ENCODE measurements around the gene SYCP2L.
A peak's percentile ranks its signal among the peaks of the same experiment; 100 is the strongest.

SYCP2L gene

DNA sequence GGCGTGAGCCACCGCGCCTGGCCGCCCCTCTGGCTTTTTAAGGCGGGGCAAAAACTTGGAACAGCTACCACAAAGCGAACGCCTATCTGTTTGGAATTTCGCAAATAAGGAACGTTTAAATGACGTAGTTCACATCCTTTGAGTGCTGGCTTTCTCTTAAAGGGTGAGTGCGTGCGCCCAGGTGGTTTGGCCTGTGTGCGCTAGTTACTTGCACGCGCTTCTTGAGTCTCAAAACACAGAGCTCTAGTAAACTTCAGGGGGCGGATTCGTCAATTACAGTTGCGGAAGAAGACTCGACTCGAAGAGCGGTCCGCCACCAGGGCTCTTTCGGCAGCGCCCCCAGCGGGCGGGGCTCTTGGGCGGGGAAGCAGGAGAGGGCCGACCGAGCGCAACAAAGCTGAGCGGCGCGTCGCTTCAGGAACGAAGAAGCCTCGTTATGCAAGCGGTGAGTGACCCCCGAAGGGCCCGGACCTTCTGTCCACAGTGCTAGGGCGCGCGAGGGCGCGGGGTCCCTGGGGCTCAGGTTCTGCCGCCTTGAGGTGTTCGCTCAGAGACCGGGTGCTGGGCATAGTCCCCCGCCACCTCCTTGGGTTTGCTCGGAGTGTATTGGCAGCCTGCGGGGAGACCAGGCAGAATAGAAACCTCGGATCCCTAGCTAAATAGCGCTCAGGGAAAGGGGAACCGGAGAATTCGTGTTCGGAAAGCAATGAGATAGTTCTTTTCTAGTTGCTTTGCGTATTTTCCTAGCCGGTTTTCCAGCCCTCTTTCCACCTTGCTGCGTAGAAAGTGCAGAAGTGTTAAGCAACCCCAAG, at the start of gene SYCP2L:
Gene SYCP2L (plus strand): TSS at position 362 of the 812 bp plus-strand sequence. CDS start 75 bp downstream, at position 437.
- no peak within 1 kb of the TSS for H3K27ac ChIP-seq
- TF ChIP-seq, protein P1, sequence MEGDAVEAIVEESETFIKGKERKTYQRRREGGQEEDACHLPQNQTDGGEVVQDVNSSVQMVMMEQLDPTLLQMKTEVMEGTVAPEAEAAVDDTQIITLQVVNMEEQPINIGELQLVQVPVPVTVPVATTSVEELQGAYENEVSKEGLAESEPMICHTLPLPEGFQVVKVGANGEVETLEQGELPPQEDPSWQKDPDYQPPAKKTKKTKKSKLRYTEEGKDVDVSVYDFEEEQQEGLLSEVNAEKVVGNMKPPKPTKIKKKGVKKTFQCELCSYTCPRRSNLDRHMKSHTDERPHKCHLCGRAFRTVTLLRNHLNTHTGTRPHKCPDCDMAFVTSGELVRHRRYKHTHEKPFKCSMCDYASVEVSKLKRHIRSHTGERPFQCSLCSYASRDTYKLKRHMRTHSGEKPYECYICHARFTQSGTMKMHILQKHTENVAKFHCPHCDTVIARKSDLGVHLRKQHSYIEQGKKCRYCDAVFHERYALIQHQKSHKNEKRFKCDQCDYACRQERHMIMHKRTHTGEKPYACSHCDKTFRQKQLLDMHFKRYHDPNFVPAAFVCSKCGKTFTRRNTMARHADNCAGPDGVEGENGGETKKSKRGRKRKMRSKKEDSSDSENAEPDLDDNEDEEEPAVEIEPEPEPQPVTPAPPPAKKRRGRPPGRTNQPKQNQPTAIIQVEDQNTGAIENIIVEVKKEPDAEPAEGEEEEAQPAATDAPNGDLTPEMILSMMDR (conservative IDR thresholded peaks at IDR 0.05): no peak

GRCh38 chr6:10837622-10837994, 49.2 kb upstream of the SYCP2L start:
- TF ChIP-seq, protein P1 (conservative IDR thresholded peaks at IDR 0.05): no peak
- H3K27ac ChIP-seq: peak overlapping the region; percentile 20; the same call in 1 of the 2 replicates

GRCh38 chr6:10837995-10838793, 48.7 kb upstream of the SYCP2L start, which contains the start of gene MAK:
MAK (minus strand) TSS chr6:10838539; CDS start chr6:10830648, 7,891 bp downstream.
- H3K27ac ChIP-seq: peak within 1 kb of the TSS; percentile 20; the same call in 1 of the 2 replicates

DNA sequence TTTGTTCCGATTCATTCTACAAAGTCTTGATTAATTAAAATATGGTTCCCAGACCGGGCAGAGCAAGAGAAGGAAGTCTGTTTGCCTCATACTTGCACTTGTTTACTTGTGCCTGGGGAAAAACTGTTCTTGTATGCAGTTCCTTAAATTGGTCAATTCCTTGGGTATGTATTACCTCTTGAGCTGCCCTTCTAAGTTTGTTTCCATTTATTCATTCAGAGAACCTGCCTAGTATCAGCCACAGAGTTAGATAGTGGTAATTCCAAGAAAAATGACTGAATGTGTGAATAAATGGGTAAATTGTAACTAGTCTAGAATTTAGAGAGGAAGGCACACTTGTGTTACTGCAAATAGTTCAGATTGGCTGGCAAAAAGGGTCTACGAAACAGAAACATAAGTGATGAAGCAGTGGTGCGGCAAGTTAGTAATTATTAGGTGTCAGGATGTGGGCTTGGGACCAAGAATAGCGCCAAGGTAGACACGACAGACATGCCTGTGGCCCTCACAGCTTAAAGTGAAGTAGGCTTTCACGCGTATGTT, 48.0 kb upstream of the SYCP2L start:
- TF ChIP-seq, protein P1 (conservative IDR thresholded peaks at IDR 0.05): no peak
- H3K27ac ChIP-seq: peak overlapping the region; percentile 20; the same call in 1 of the 2 replicates

More at GRCh38 chr6:10837995-10838793, 48.7 kb upstream of the SYCP2L start, which contains the start of gene MAK:
- TF ChIP-seq, protein P1 (conservative IDR thresholded peaks at IDR 0.05): no peak

- H3K27ac ChIP-seq: no peak overlapping the region
- TF ChIP-seq, protein P1 (conservative IDR thresholded peaks at IDR 0.05): no peak
Measured at GRCh38 chr6:10843554-10843953, 43.3 kb upstream of the SYCP2L start.

DNA sequence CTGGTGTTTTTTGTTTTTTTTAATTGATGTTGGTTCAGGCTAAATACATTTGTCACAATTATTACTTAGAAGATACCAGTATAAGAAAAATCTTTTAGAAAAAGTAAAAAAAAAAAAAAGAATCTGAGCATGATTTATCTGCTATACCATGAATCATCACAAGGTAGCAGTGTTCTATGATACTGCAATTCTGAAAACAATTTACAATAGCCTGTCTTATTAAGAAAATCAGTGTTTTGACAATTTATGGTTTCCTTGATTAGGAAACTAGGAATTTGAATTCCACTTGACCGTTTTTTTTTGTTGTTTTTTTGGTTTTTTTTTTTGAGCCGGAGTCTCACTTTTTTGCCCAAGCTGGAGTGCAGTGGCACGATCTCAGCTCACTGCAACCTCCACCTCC, 39.2 kb upstream of the SYCP2L start:
- TF ChIP-seq, protein P1 (conservative IDR thresholded peaks at IDR 0.05): peak; percentile 31; the same call in 1 of the 2 replicates
- H3K27ac ChIP-seq: no peak overlapping the region

DNA sequence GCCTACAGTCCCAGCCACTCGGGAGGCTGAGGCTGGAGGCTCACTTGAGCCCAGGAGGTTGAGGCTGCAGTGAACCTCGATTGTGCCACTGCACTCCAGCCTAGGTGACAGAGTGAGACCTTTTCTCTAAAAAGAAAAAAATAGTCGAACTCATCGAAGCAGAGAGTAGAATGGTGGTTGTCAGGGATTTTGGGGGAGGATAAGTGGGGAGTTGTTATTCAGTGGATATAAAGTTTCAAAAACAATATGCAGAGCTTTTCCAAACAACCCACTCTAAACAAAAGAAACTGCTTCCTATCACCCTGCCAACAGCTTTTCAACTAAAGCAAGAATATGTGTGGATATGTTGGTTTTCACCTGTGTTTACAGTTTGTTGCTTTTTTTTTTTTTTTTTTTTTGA, 37.0 kb upstream of the SYCP2L start:
- TF ChIP-seq, protein P1 (conservative IDR thresholded peaks at IDR 0.05): no peak
- peak overlapping the region; percentile 34; the same call in 1 of the 2 replicates for H3K27ac ChIP-seq
